OCI-LY1 (cell line): ENCODE results near the gene ZACN.

Experiments used
- CTCF ChIP-seq: fragments of 200-600 bp; sonication (generic), shearing (Covaris generic); IDR thresholded peaks from 2 replicates; pipeline ENCODE4 v1.5.1; 2017; ENCODE audit warnings: mild to moderate bottlenecking, antibody characterized with exemption, low read length, moderate library complexity, mixed read lengths
- EZH2 ChIP-seq: fragments of 200-600 bp; sonication (generic), shearing (Covaris generic); IDR thresholded peaks from 2 replicates; pipeline ENCODE4 v1.8.0; 2017; ENCODE audit warnings: borderline replicate concordance, mixed run types, mild to moderate bottlenecking, antibody characterized with exemption, low read length, moderate library complexity, mixed read lengths

- no peak for TF ChIP-seq CTCF
- TF ChIP-seq EZH2 = no peak
Observed at GRCh38 chr17:76036497-76037261, 42.3 kb upstream of the ZACN start.
